AG04450 (cell line): ENCODE data around the gene CHST11. TPM values are rescaled to one million over a fixed set of nuclear protein-coding genes. Genes with fewer than 3 reads are reported as not detected.

Source experiments
- CTCF ChIA-PET: fragments of 300-600, 350-600 bp; formaldehyde crosslinking; extraction: SDS; loops from one replicate; lab custom pipeline; 2022; ENCODE audit warnings: antibody characterized with exemption, inconsistent platforms; lab: Charles Lee
- POLR2A ChIA-PET: fragments of 350-600 bp; formaldehyde crosslinking; extraction: SDS; loops from one replicate; lab custom pipeline; 2021; ENCODE audit warnings: antibody characterized with exemption, inconsistent platforms; lab: Yijun Ruan, JAX
- DNase-seq: peaks from one replicate; pipeline ENCODE4 v3.0.0-alpha.2; 2011; ENCODE audit warnings: low read depth, low spot score
- H3K27ac ChIP-seq: one replicate; pipeline ENCODE4 v1.5.1; 2012; ENCODE audit warnings: low read depth, low read length, control low read depth
- H3K27me3 ChIP-seq: one replicate; pipeline ENCODE4 v1.6.0; 2012; ENCODE audit warnings: low read length; ENCODE audit not compliant: control insufficient read depth, insufficient read depth
- H3K4me3 ChIP-seq: 2 replicates; pipeline ENCODE4 v1.5.1; 2011; ENCODE audit warnings: mild to moderate bottlenecking, low read depth, low read length, control low read depth
- H3K9me3 ChIP-seq: 2 replicates; pipeline ENCODE4 v1.5.1; 2012; ENCODE audit warnings: low read length; ENCODE audit not compliant: control insufficient read depth, insufficient read depth
- CTCF ChIP-seq: IDR thresholded peaks from 2 replicates; pipeline ENCODE4 v1.5.1; 2011; ENCODE audit warnings: low read depth, low read length, control low read depth, inconsistent platforms
- polyA plus RNA-seq: library from polyadenylated mRNA; depleted of rRNA; stranded (reverse); fragments of >200 nt; gene quantifications from 2 replicates; pipeline ENCODE4 v1.2.3, GENCODE V29; 2011

The CHST11 gene
- polyA plus RNA-seq, 1 experiment, result 2.7 TPM

GRCh38 chr12:104588921-104589590, 132.3 kb downstream of the CHST11 start:
- no peak for TF ChIP-seq CTCF
- no peak for DNase-seq
- ChIA-PET CTCF (interaction anchor here (1.1 kb wide), 1 partner anchor 207 kb away, joined by 13 read pairs; no protein-coding TSS in a partner anchor), POLR2A (no interaction called here)
- H3K9me3 ChIP-seq, result peaks cover 3% of the 10 kb centered on the region
- no peaks in the 10 kb centered on the region for H3K27me3 ChIP-seq
- H3K4me3 ChIP-seq, result no peak overlapping the region
- no peak overlapping the region for H3K27ac ChIP-seq

GRCh38 chr12:104590022-104590421, 133.3 kb downstream of the CHST11 start:
- no peak overlapping the region for H3K4me3 ChIP-seq
- no peak overlapping the region for H3K27ac ChIP-seq
- H3K27me3 ChIP-seq, result no peaks in the 10 kb centered on the region
- POLR2A ChIA-PET, result no interaction called here
- H3K9me3 ChIP-seq, result peaks cover 3% of the 10 kb centered on the region
- TF ChIP-seq CTCF, result no peak
- no peak for DNase-seq
- CTCF ChIA-PET, result no interaction called here

- H3K4me3 ChIP-seq, result no peak overlapping the region
- H3K9me3 ChIP-seq, result peaks cover 3% of the 10 kb centered on the region
- no peak for DNase-seq
- TF ChIP-seq CTCF, result no peak
- H3K27ac ChIP-seq, result no peak overlapping the region
- POLR2A ChIA-PET, result no interaction called here
- CTCF ChIA-PET, result no interaction called here
- H3K27me3 ChIP-seq, result no peaks in the 10 kb centered on the region
Observed at GRCh38 chr12:104591257-104591885, 134.6 kb downstream of the CHST11 start.

GRCh38 chr12:104593482-104593881, 136.7 kb downstream of the CHST11 start:
- CTCF ChIA-PET, result no interaction called here
- DNase-seq, result no peak
- H3K27ac ChIP-seq, result no peak overlapping the region
- H3K27me3 ChIP-seq, result no peaks in the 10 kb centered on the region
- no peak overlapping the region for H3K4me3 ChIP-seq
- POLR2A ChIA-PET, result no interaction called here
- H3K9me3 ChIP-seq, result peaks cover 3% of the 10 kb centered on the region
- TF ChIP-seq CTCF, result no peak
